ENCODE measurements around the gene SP140. TPM values are rescaled to one million over a fixed set of nuclear protein-coding genes. Genes with fewer than 3 reads are reported as not detected.

SP140 gene
- total RNA-seq, 1 experiment from 2014 or later: not detected

DNA sequence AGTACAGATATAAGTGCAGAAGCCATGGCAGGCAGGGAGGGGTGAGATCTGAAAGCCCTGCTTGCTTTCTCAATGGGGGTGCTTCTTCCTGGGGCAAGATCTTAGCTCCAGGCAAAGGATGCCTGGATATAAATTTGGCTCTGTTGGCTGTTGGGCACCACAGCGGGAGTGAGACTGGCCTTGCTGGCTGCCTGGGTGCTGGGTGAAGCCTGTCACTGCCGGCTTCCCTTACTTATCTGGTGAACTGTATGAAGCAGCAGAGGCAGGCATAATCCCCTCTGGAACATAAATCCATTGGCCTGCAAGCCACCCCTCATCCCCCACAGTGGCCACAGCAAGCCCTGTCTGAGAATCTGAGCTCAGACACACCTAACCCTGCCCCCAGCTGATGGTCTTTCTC is 74.1 kb downstream of the SP140 start:
- Mint-ChIP-seq H3K4me1 (ENCODE audit: low read depth, unreplicated experiment) (no peaks in the 10 kb centered on the region), H3K4me3 (ENCODE audit: unreplicated experiment) (no peak overlapping the region), H3K36me3 (ENCODE audit: insufficient read depth, unreplicated experiment) (no peaks in the 10 kb centered on the region), H3K27me3 (ENCODE audit: insufficient read depth, unreplicated experiment) (peaks cover 3% of the 10 kb centered on the region), H3K9me3 (ENCODE audit: unreplicated experiment) (peaks cover 20% of the 10 kb centered on the region), H3K27ac (ENCODE audit: unreplicated experiment) (no peak overlapping the region)
- intact Hi-C loops (cut with micrococcal nuclease; ENCODE audit: unreplicated experiment): no loop called here
- TF ChIP-seq, protein P1, sequence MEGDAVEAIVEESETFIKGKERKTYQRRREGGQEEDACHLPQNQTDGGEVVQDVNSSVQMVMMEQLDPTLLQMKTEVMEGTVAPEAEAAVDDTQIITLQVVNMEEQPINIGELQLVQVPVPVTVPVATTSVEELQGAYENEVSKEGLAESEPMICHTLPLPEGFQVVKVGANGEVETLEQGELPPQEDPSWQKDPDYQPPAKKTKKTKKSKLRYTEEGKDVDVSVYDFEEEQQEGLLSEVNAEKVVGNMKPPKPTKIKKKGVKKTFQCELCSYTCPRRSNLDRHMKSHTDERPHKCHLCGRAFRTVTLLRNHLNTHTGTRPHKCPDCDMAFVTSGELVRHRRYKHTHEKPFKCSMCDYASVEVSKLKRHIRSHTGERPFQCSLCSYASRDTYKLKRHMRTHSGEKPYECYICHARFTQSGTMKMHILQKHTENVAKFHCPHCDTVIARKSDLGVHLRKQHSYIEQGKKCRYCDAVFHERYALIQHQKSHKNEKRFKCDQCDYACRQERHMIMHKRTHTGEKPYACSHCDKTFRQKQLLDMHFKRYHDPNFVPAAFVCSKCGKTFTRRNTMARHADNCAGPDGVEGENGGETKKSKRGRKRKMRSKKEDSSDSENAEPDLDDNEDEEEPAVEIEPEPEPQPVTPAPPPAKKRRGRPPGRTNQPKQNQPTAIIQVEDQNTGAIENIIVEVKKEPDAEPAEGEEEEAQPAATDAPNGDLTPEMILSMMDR (IDR thresholded peaks at IDR 0.05; ENCODE audit: insufficient read depth in 1 of 2, low read depth in 1 of 2, low read length in 1 of 2, severe bottlenecking in 1 of 2, unreplicated experiment in 1 of 2): no peak
- no peaks in the 10 kb centered on the region for H3K27me3 ChIP-seq (replicated peaks; ENCODE audit: control insufficient read depth, insufficient read depth, low read length)
- H3K4me3 ChIP-seq (ENCODE audit: low read depth, low read length): no peak overlapping the region
- CTCF ChIA-PET: no interaction called here
- POLR2A ChIA-PET: no interaction called here
- no peaks in the 10 kb centered on the region for H3K36me3 ChIP-seq (ENCODE audit: control insufficient read depth, insufficient read depth, low read length)
- H3K9me3 ChIP-seq: no peaks in the 10 kb centered on the region
- BruUV-seq (replicated peaks): no TSS peak
- DNase-seq: no peak
- no peaks in the 10 kb centered on the region for H3K4me1 ChIP-seq

DNA sequence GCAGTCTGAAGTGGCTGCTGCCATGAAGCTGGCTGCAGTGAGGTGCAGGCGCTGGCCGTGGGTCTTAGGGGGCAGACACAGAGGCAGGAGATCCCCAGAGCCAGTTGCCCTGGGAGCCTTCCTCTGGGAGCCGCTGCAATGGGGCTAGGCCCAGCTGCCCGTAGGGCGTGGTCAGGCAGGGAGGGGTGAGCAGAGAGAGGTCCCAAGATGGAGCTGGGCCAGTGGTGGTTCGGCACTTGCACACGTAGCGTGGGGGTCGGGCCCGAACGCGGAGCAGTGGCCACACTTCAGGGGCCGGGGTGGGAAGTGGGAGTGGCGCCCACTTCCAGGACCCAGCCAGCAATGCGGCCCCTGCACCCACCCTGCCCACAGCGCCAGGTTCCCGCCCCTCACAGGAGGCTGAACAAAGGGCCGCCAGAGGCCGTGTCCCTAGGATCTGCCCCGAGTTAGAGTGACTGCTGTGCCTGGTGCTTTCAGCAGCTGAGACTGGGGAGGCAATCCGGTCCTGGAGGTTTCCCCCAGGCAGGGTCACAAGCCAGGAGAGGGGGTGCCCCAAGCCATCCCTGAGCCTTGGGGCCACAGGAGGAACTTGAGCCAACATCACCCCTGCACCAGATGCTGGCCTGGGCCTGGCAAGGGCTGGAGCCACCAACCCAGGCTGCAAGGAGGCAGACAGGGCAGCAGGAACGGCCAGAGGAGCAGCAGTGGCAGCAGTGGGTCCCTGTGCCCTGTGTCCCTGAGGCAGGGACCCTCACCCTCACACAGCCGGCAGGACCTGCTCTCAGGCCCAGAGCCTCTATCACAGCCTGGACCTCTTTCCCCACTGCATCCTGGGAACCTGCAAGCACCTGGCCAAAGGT is 80.1 kb downstream of the SP140 start:
- Mint-ChIP-seq H3K4me1 (ENCODE audit: low read depth, unreplicated experiment) (no peaks in the 10 kb centered on the region), H3K27ac (ENCODE audit: unreplicated experiment) (no peak overlapping the region), H3K4me3 (ENCODE audit: unreplicated experiment) (no peak overlapping the region), H3K27me3 (ENCODE audit: insufficient read depth, unreplicated experiment) (no peaks in the 10 kb centered on the region), H3K36me3 (ENCODE audit: insufficient read depth, unreplicated experiment) (no peaks in the 10 kb centered on the region), H3K9me3 (ENCODE audit: unreplicated experiment) (peaks cover 23% of the 10 kb centered on the region)
- ChIA-PET POLR2A (no interaction called here), CTCF (no interaction called here)
- intact Hi-C loops (cut with micrococcal nuclease; ENCODE audit: unreplicated experiment): no loop called here
- no peaks in the 10 kb centered on the region for H3K9me3 ChIP-seq
- DNase-seq: no peak
- BruUV-seq (replicated peaks): no TSS peak
- TF ChIP-seq, protein P1 (IDR thresholded peaks at IDR 0.05; ENCODE audit: insufficient read depth in 1 of 2, low read depth in 1 of 2, low read length in 1 of 2, severe bottlenecking in 1 of 2, unreplicated experiment in 1 of 2): no peak
- no peaks in the 10 kb centered on the region for H3K27me3 ChIP-seq (replicated peaks; ENCODE audit: control insufficient read depth, insufficient read depth, low read length)
- H3K4me3 ChIP-seq (ENCODE audit: low read depth, low read length): no peak overlapping the region
- no peaks in the 10 kb centered on the region for H3K36me3 ChIP-seq (ENCODE audit: control insufficient read depth, insufficient read depth, low read length)
- H3K4me1 ChIP-seq: no peaks in the 10 kb centered on the region

DNA sequence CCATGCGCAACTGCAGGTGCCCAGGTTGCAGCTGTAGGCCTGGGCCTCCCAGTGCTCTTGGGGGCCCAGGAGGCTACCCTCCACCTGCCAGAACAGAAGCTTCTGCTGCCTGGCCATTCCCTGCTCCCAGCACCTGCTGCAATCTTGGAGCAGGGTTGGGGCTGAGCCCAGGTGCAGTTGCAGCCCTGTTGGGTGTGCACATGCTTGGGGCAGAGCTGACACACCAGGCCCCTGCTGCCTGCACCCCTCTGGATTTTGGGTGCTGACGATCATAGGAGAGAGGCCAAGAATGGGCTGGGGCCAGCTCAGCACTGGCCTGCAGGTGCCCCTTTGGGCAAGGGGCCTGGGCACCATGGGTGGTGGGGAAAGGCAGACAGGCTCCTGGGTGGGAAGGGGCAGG is 80.9 kb downstream of the SP140 start:
- no peak overlapping the region for H3K27ac Mint-ChIP-seq (ENCODE audit: unreplicated experiment)
- no TSS peak for BruUV-seq (replicated peaks)
- Histone ChIP-seq H3K9me3 (no peaks in the 10 kb centered on the region), H3K4me3 (ENCODE audit: low read depth, low read length) (no peak overlapping the region), H3K4me1 (no peaks in the 10 kb centered on the region), H3K27me3 (replicated peaks; ENCODE audit: control insufficient read depth, insufficient read depth, low read length) (no peaks in the 10 kb centered on the region), H3K36me3 (ENCODE audit: control insufficient read depth, insufficient read depth, low read length) (no peaks in the 10 kb centered on the region)
- H3K4me1 Mint-ChIP-seq (ENCODE audit: low read depth, unreplicated experiment): no peaks in the 10 kb centered on the region
- H3K27me3 Mint-ChIP-seq (ENCODE audit: insufficient read depth, unreplicated experiment): no peaks in the 10 kb centered on the region
- ChIA-PET POLR2A (no interaction called here), CTCF (no interaction called here)
- H3K36me3 Mint-ChIP-seq (ENCODE audit: insufficient read depth, unreplicated experiment): no peaks in the 10 kb centered on the region
- H3K4me3 Mint-ChIP-seq (ENCODE audit: unreplicated experiment): no peak overlapping the region
- no peak for DNase-seq
- intact Hi-C loops (cut with micrococcal nuclease; ENCODE audit: unreplicated experiment): no loop called here
- peaks cover 23% of the 10 kb centered on the region for H3K9me3 Mint-ChIP-seq (ENCODE audit: unreplicated experiment)
- TF ChIP-seq, protein P1 (IDR thresholded peaks at IDR 0.05; ENCODE audit: insufficient read depth in 1 of 2, low read depth in 1 of 2, low read length in 1 of 2, severe bottlenecking in 1 of 2, unreplicated experiment in 1 of 2): no peak
